HG03039 (cell line): Measurements from ENCODE around the gene NOTO.

ENCODE experiments used
- ATAC-seq: cut with Tn5 transposase; IDR thresholded peaks from one replicate; pipeline ENCODE4 v1.9.1; 2021; ENCODE audit warnings: mild to moderate bottlenecking, moderate library complexity; ENCODE audit not compliant: unreplicated experiment

Gene NOTO

GRCh38 chr2:73255907-73256617 is 53.7 kb downstream of the NOTO start:
- no peak for ATAC-seq

- no peak for ATAC-seq
These were observed 54.2 kb downstream of the NOTO start for GRCh38 chr2:73256618-73256922.

GRCh38 chr2:73257021-73257420 is 54.6 kb downstream of the NOTO start:
- no peak for ATAC-seq

GRCh38 chr2:73257425-73258125 is 55.2 kb downstream of the NOTO start:
- no peak for ATAC-seq

GRCh38 chr2:73258186-73258912 is 56.0 kb downstream of the NOTO start:
- ATAC-seq, result no peak

- ATAC-seq, result no peak
These were observed 56.5 kb downstream of the NOTO start for GRCh38 chr2:73258913-73259215.

- ATAC-seq, result no peak
These were observed 56.9 kb downstream of the NOTO start for GRCh38 chr2:73259276-73259675.

- no peak for ATAC-seq
These were observed 57.4 kb downstream of the NOTO start for GRCh38 chr2:73259704-73260337.

- ATAC-seq, result no peak
These were observed 58.1 kb downstream of the NOTO start for GRCh38 chr2:73260338-73260984.
